GM18909 (cell line): ENCODE measurements around the gene ALK.

Experiments used
- ATAC-seq: cut with Tn5 transposase; IDR thresholded peaks from one replicate; pipeline ENCODE4 v1.9.1; 2021; ENCODE audit warnings: mild to moderate bottlenecking; ENCODE audit not compliant: unreplicated experiment, poor library complexity

ALK gene

GRCh38 chr2:29589440-29590103 is 331.8 kb downstream of the ALK start:
- no peak for ATAC-seq

DNA sequence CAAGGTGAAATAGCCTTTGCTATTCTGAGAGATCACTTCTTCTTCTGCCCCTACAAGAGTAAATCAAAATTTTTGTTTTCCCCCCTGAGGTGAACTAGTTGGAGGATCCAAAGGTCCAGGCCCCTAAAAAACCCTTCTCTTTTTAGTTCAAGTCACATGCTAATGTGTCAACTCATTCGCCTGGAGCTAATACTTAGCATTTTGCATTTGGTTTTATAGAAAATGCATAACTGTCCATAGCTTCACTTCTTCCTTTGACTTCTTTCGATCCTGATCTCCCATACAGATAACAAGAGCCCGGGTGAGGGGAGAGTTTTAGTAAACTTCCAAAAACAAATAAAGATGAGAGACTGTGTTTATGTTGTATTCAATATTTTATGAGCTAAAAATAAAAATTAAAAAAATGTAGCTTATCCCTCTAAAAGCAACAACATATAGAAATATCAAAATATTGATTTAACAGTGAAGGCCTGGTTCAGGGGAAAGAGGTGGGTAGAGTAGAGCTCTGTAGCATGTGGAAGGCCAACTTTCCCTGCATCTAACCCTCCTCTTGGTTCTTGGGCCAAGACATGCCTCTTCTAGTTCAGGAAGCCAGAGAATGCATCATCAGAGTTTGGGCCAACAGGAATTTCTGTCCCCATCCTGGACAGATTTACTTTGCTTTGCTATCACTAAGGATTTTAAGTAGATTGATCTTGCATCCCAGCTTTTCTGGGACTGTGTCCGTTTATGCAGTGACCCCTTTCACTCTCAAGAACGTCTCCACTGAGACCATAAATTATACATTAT is 333.8 kb downstream of the ALK start:
- no peak for ATAC-seq

- no peak for ATAC-seq
Observed at GRCh38 chr2:29586919-29587318, 334.5 kb downstream of the ALK start.

GRCh38 chr2:29583548-29584156 is 337.7 kb downstream of the ALK start:
- ATAC-seq, result no peak

GRCh38 chr2:29583104-29583503 is 338.3 kb downstream of the ALK start:
- ATAC-seq, result no peak

GRCh38 chr2:29582062-29582461 is 339.3 kb downstream of the ALK start:
- no peak for ATAC-seq

GRCh38 chr2:29580223-29580622 is 341.2 kb downstream of the ALK start:
- no peak for ATAC-seq

DNA sequence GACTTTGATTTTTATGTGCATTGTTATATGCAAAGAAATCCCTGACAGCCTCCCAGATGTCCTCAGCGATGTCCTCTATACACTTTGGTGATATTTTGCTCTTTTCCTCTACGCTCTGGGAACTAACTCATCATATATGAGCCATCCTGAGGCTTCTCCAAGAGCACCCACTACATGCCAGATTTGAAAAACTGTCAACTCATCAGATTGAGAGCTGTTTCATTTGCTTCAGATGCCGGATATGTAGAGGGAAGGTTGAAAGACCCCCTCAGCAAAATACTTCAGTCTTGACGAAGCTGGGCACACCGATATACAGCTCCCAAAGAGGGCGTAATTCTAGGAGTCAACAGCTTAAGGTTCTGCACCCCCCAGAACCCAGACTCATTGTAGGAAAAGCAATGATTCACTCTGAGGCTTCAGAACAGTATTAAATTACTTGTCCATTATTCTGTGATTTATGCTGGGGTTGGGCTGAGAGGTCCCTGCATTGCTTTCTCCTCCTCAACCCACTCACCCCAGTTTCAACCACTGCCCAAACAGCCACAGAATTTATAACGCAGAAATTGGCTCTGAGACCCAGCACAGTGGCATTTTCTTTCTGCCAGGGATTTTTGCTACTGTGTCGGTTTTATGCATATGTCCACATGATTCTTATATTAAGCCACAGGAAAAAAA is 341.8 kb downstream of the ALK start:
- ATAC-seq, result no peak

- ATAC-seq, result no peak
Observed at GRCh38 chr2:29578084-29578598, 343.2 kb downstream of the ALK start.

GRCh38 chr2:29576231-29576630 is 345.2 kb downstream of the ALK start:
- no peak for ATAC-seq

DNA sequence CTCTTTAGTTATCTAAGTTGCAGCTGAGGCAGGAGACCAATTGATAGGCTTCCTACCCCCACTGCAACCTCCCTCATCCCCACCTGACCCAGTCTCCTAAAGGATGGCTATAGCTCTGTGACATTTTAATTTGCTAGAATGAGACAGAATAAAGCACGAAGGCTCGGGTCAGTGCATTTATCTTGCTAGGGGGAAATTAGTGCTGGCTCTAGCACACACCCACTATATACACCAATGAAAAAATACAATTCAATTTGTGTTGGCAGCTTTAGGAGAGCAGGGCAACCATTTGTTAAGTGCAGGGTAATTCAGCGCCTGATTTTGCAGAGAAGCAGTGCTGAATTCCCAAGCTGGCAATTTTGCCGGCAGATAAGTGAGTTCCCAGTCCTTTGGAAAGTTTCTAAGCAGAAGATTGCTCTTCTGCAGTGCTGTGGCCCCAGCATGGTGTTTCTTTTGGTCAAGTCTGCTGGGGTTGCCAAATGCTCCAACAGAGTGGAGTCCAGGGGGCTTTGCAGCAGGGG is 346.0 kb downstream of the ALK start:
- no peak for ATAC-seq

GRCh38 chr2:29573612-29574011 is 347.8 kb downstream of the ALK start:
- ATAC-seq, result no peak

GRCh38 chr2:29573147-29573546 is 348.2 kb downstream of the ALK start:
- no peak for ATAC-seq

DNA sequence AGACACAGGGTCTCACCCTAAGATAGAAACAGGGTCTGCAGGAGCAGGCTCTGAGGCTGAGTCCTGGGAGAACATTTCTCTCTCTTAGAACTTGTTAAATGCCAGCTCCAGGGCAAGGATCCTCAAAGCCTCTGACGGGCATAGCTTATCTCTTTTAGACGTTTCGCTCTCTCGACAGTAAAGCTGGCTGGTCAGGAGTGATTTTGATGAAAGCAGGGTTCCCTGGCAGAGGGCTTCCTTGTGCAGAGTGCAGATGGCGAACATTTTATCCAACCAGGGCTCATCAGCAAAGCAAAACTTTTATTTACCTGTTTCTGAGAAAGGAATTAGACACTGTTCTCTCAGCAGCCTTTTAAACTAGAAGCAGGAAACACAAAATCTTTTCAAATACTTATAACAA is 350.8 kb downstream of the ALK start:
- ATAC-seq, result no peak

DNA sequence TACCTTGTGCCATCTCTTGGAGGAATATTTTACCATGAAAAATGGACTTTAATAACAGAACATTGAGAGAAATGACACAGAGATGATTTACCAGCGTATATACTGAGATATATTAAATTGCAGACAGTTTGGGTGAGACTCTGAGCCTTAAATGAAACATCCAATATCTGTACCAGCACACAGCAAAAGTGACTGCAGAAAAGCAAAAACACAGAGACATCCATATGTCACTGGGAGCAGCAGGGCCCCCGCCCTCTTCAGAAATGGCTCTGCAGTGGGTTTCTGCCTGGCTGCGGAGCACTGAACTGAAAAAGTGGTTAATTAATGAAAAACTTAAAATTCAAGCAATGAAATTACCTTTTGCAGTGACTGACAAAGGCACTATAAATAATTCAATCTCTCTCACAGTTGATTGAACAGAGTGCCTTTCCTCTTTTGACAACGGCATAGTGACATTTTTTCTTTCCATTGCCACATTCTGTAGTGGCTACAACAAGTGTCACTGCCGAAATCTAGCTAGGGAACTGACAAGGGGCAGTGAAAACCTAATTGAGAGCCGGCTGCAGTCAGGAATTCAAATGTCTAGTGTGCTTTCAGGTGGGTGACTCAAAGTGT is 353.4 kb downstream of the ALK start:
- ATAC-seq, result no peak

DNA sequence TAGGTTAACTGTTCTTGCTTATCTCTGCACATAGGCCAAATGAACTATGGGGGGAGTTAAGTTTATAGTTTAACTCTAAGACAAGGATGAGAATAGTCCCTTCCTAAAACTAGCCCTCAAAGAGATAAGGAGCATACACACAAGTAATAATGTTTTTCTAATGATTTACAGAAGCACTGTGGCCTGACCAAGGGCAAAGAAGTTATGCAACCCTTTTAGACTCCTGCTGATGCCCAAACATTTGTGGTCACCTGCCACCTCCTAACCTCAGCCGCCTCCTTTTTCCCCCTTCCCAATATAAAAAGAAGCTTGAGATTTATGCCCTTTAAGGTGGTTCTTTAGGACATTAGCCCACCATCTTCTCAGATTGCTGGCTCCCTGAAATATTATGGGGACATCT is 357.7 kb downstream of the ALK start:
- ATAC-seq, result no peak

GRCh38 chr2:29562896-29563295 is 358.5 kb downstream of the ALK start:
- no peak for ATAC-seq

- ATAC-seq, result no peak
Observed at GRCh38 chr2:29562319-29562718, 359.1 kb downstream of the ALK start.

DNA sequence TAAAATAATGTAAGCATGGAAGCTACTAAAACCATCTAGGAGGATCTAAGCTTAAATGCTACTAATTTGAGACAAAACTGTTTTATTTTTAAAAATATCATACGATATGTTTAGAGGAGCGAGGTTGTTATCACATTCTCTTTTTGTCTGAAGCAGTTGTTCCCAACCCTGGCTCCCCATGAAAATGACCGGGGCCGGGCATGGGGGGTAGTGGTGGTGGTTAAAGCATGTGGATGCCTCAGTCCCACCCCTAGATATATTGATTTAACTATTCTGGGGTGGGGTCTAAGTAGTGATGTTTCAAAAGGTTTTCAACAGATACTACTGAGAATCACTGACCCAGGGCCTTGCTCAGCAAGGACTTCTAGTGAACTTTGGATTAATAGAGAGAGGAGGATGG is 359.8 kb downstream of the ALK start:
- ATAC-seq, result no peak

DNA sequence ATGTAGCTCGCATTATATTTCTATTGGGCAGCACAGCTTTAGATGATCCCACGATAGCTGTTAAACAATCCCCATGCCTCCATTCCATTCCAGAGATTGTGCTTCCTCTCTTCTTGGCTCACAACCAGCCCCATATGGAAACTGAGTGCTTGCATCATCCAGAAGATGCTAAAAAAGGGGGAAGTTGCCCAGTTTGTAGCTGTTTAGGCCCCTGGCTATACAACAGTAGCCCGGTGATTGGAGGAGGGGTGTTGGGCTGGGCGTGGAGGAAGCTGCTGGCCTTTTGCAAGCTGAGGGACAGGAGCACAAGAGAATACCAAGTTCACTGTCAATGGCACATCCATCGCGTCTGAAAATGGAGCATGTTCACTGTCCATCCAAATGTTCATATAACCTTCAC is 360.2 kb downstream of the ALK start:
- ATAC-seq, result no peak
